Neutrophil (primary cell): ENCODE data around the gene RNF208.

Source experiments
- H3K27ac ChIP-seq: fragments of 200-600 bp; sonication (generic); 2 replicates; pipeline ENCODE4 v1.5.1; 2016; ENCODE audit warnings: mild to moderate bottlenecking, moderate library complexity
- H3K27me3 ChIP-seq: fragments of 200-600 bp; sonication (generic); 2 replicates; pipeline ENCODE4 v1.6.0; 2016; ENCODE audit warnings: mild to moderate bottlenecking
- H3K36me3 ChIP-seq: fragments of 200-600 bp; sonication (generic); 2 replicates; pipeline ENCODE4 v1.5.1; 2017
- H3K4me1 ChIP-seq, 2 experiments: fragments of 200-600 bp in 1 of 2; sonication (generic) in 1 of 2; 1 replicate in 1 of 2; 2 replicates in 1 of 2; pipeline versions ENCODE4 v1.5.1 to v1.6.1; 2013 to 2016; ENCODE audit warnings: low read depth in 1 of 2, low read length in 1 of 2, mild to moderate bottlenecking in 1 of 2, moderate library complexity in 1 of 2; ENCODE audit not compliant: control insufficient read depth in 1 of 2, insufficient read depth in 1 of 2
- H3K4me3 ChIP-seq, 2 experiments: fragments of 200-600 bp in 1 of 2; sonication (generic) in 1 of 2; 1 replicate in 1 of 2; 2 replicates in 1 of 2; pipeline ENCODE4 v1.5.1; 2013 to 2016; ENCODE audit warnings: low read depth in 1 of 2, low read length in 1 of 2, mild to moderate bottlenecking in 1 of 2, moderate library complexity in 1 of 2
- H3K9me3 ChIP-seq: fragments of 200-600 bp; sonication (generic); 2 replicates; pipeline ENCODE4 v1.5.1; 2016
- CTCF ChIP-seq: fragments of 200-600 bp; sonication (generic); IDR thresholded peaks from 2 replicates; pipeline ENCODE4 v1.5.1; 2016; ENCODE audit warnings: antibody characterized with exemption

Gene RNF208

DNA sequence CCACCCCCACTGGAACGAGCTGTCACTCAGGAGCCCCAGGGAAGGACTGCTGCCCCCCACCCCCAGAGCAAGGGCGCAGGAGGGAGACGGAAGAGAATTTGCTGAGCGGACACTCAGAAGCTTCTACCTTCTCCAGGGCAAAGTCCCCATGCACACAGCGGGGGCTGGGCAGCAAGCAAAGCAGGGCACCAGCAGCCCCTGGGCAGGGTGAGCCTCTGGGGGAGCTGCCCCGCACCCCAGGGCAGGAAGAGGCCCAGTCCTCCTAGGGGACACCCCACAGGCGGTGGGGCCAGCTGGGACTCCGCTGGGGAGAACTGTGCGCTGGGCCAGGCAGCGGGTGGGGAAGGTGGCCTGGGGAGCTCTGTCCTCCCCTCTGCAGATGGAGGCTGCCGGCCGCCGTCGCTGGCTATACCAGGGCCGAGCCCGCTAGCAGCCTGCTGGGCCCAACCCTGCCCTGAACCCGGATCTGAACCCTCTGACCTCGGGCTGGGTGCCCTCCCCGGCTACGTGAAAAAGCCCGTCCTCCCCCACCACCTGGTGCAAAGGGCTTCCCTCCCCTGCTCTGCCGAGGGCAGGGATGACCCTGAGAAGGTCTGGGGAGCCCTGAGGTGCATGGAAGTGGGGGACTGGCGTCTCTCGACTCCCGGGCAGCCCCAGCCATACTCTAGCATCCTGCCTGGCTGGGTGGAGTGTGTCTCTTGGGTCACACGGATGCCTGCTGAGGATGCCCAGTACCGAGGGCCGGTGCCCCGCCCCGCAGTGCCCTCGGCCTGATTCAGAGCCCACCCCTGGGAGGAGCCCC is 8.1 kb upstream of the RNF208 start:
- H3K4me3 ChIP-seq, result no peak overlapping the region
- peaks cover 79% of the 10 kb centered on the region for H3K27me3 ChIP-seq
- H3K4me1 ChIP-seq, result no peaks in the 10 kb centered on the region
- H3K27ac ChIP-seq, result no peak overlapping the region
- no peaks in the 10 kb centered on the region for H3K36me3 ChIP-seq
- TF ChIP-seq CTCF, result no peak
- no peaks in the 10 kb centered on the region for H3K9me3 ChIP-seq

DNA sequence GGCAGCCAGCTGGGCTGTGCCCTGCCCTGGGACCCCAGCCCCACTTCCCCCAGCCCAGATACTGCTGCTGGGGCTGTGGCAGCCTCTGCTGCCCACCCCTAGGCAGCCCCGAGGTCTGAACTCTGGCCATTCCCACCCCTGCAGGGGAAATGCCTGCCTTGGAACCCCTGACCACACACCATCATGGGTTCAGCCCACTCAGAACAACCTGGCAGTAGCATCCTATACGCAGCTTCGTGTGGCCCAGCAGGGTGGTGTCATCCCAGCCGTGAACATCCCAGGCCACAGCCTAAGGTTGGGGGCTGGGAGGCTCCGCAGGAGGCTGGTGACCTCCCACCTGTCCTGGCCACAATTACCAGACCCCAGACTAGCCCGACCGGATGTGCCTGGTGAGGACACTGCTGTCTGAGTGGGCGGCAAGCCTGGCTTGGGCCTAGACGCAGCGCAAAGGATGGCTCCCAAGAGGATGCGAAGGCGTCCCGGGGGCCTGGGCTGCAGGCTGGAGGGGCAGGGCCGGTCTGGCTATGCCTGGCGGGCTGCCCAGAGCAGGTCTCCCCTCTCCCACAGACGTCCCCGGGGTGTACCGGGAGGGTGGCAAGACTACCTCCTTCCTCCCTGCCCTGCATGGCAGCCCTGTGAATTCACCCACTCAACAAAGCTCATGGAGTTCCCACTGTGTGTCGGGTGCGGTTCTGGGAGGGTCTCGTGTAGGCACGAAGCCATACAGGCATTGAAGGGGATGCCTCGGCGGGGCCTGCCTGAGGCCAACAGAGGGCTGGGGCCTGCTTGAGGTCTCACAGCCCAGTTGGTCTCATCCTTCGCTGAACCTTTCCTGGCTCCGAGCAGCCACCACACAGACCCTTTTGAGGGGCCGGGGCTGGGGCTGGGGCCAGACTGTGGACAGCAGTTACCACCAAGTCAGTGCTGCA is 7.2 kb upstream of the RNF208 start:
- Histone ChIP-seq H3K9me3 (no peaks in the 10 kb centered on the region), H3K4me1 (peaks cover 0 to 6% of the 10 kb centered on the region in 2 experiments), H3K36me3 (no peaks in the 10 kb centered on the region), H3K27ac (no peak overlapping the region), H3K27me3 (peaks cover 79% of the 10 kb centered on the region), H3K4me3 (no peak overlapping the region)
- TF ChIP-seq CTCF, result no peak

GRCh38 chr9:137228506-137228967 is 6.5 kb upstream of the RNF208 start:
- Histone ChIP-seq H3K4me3 (no peak overlapping the region), H3K4me1 (peaks cover 5 to 12% of the 10 kb centered on the region in 2 experiments), H3K9me3 (no peaks in the 10 kb centered on the region), H3K36me3 (no peaks in the 10 kb centered on the region), H3K27me3 (peaks cover 72% of the 10 kb centered on the region), H3K27ac (no peak overlapping the region)
- TF ChIP-seq CTCF, result no peak

GRCh38 chr9:137227853-137228505 is 5.9 kb upstream of the RNF208 start:
- no peak overlapping the region for H3K27ac ChIP-seq
- no peak overlapping the region for H3K4me3 ChIP-seq
- no peak for TF ChIP-seq CTCF
- H3K27me3 ChIP-seq, result peaks cover 70% of the 10 kb centered on the region
- no peaks in the 10 kb centered on the region for H3K36me3 ChIP-seq
- H3K4me1 ChIP-seq, result peaks cover 7 to 16% of the 10 kb centered on the region in 2 experiments
- no peaks in the 10 kb centered on the region for H3K9me3 ChIP-seq

GRCh38 chr9:137227054-137227852 is 5.2 kb upstream of the RNF208 start, which contains the start of gene RNF224:
Gene RNF224 (plus strand): TSS chr9:137227502. CDS start chr9:137228336, 834 bp downstream.
- H3K27ac ChIP-seq, result no peak within 1 kb of the TSS
- H3K4me1 ChIP-seq, result peaks cover 15 to 23% of the 10 kb centered on the region in 2 experiments
- peak; percentile 82 for TF ChIP-seq CTCF
- H3K9me3 ChIP-seq, result no peaks in the 10 kb centered on the region
- H3K36me3 ChIP-seq, result no peaks in the 10 kb centered on the region
- peaks cover 73% of the 10 kb centered on the region for H3K27me3 ChIP-seq
- H3K4me3 ChIP-seq, result no peak within 1 kb of the TSS
